ENCODE results near the gene FSTL3.

GRCh38 chr19:674282-675151 is 1.7 kb upstream of the FSTL3 start:
- TF ChIP-seq POLR2AphosphoS5 (IDR thresholded peaks at IDR 0.05): no peak
- TF ChIP-seq POLR2A (IDR thresholded peaks at IDR 0.05): no peak
- TF ChIP-seq CTCF (IDR thresholded peaks at IDR 0.05): no peak
- TF ChIP-seq EP300 (IDR thresholded peaks at IDR 0.05): no peak
